GM21367 (cell line): Measurements from ENCODE around the gene DDT.
A peak's percentile ranks its signal among the peaks of the same experiment; 100 is the strongest.
"Not testable (repeated sequence)": the region's sequence is repeated elsewhere in the genome, so short reads cannot be mapped to it uniquely, and the experiment has no call there.

Experiments used
- ATAC-seq: cut with Tn5 transposase; IDR thresholded peaks from one replicate; pipeline ENCODE4 v1.9.1; 2021; ENCODE audit not compliant: unreplicated experiment

DDT gene

DNA sequence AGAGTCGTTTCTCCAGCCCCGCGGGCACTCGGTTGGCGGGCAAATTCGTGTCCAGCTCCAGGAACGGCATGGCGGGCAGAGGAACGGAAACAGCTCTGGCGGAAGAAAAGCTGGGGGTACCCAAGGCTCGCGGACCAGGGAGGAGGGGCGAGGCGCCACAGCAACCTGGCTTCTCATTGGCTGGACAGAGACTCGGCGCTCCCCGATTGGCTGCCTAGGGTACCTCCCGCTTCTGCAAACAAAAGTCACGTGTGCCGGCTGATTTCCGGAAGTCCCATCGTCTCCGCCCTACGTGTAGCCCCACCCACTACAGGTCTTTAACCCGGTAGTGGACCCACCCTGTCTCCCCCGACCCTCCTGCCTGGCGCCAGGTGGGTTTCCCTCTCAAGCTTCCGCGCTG is at the start of gene DDT:
DDT (minus strand) TSS at position 97 of the 400 bp plus-strand sequence; CDS start at position 70, 27 bp downstream.
- peak; percentile 61 for ATAC-seq

DNA sequence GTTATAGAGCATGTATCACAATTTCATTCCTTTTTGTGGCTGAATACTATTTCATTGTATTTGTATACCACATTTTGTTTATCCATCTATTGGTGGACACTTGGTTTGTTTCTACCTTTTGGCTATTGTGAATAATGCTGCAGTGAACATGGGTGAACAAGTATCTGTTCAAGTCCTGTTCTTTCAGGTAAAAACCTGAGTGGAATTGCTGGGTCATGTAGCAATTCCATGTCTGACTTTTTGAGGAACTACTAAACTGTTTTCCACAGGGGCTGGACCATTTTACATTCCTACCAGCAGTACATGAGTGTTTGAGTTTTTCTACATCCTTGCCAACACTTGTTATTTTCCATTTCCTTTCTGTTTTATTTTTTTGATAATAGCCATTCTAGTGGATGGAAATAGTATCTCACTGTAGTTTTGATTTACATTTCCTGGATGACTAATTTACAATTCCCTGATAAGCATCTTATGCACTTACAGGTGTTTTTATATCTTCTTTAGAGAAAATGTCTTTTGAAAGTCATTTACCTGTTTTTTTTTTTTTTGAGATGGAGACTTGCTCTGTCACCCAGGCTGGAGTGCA is 49.1 kb upstream of the DDT start:
- ATAC-seq = no peak

DNA sequence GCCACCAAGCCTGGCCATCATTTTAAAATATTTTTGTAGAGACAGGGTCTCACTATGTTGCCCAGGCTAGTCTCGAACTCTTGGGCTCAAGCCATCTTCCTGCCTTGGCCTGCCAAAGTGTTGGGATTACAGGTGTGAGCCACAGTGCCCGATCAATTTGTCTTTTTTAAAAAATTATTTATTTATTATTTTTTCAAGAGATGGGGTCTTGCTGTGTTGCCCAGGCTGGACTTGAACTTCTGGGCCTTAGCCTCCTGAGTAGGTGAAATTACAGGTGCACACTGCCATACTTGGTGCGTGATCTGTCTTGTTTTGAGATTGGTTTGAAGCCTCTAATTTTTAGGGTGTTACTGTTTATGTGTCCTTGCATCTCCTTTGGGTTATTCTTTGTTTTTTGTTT is 47.1 kb upstream of the DDT start:
- no peak for ATAC-seq

DNA sequence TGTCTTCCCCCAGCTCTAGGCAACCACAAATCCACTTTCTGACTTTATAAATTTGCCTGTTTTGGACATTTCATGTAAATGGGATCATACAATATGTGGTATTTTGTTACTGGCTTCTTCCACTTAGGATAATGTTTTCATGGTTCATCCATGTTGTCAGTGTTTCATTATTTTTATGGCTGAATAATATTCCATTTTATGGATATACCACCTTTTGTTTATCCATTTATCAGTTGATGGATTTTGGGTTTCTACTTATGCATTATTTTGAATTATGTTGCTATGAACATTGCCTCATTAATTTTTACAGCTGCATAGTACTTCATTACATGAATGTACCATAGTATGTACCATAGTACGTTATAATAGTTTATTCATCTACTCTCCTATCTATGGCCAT is 41.9 kb upstream of the DDT start:
- no peak for ATAC-seq

DNA sequence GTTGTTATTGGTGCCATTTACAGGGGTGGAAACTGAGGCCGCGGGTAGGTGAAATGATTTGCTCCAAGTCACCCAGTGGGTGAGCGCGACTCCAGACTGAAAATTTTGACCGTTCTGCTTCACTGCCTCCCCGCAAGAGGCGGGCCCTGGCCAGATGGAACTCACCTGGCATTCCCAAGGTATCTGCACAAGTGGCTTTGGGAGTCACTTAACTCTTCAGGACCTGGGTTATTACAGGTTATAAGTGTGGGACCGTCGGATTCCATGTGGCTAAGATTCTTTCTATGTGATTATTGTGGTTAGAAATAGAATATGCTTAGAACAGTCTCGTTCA is 37.5 kb upstream of the DDT start:
- no peak for ATAC-seq

DNA sequence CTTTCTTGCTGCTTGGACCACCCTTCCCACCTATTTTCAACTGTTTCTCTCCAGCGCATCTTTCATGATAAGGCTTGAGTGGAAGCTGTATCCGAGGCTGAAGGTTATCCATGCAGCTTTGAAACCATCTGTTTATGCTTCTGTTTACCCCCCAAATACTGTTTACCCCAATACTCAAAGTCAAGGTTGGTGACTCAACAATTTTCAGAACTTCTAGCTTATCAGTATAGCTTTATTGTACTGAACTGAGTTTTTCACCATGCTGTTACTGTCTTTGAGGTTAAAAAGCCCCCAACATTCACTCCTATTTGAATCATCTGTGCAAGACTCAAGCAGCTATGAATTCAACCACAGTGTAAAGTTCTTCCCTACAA is 35.8 kb upstream of the DDT start:
- no peak for ATAC-seq

DNA sequence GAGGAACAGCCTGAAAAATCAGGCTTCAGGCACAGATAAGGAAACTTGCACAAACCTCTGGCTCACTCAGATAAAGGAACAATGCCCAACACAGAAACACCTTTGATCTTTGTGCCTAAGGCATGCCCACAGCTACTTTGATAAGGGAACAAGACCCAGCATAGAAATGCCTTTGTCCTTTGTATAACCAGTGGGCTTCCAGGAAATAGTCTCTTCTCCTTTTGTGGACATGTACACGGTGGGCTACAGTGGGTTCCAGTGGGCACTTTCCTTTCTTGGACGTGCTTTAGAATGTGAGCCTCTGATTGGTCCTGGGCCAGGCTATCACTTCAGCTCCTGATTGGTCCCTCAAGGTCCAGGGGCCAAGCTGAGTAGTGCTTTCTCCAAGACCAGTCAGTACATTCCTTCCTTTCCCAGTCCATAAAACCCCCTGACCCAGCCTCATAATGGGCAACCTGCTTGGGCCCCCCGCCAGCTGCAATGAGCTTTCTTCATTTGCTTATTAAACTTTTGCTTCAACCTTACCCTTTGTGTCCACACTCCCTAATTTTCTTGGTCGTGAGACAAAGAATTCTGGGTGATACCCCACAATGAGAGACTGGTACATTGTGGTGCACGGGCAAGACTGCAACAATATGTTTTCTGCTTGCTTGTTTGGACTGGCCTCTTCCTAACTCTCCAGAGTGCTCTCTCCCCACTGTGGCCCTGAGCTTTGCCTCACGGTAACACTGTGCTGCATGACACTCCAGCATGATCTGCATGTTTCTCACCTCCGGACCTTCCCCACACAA is 35.2 kb upstream of the DDT start:
- no peak for ATAC-seq

DNA sequence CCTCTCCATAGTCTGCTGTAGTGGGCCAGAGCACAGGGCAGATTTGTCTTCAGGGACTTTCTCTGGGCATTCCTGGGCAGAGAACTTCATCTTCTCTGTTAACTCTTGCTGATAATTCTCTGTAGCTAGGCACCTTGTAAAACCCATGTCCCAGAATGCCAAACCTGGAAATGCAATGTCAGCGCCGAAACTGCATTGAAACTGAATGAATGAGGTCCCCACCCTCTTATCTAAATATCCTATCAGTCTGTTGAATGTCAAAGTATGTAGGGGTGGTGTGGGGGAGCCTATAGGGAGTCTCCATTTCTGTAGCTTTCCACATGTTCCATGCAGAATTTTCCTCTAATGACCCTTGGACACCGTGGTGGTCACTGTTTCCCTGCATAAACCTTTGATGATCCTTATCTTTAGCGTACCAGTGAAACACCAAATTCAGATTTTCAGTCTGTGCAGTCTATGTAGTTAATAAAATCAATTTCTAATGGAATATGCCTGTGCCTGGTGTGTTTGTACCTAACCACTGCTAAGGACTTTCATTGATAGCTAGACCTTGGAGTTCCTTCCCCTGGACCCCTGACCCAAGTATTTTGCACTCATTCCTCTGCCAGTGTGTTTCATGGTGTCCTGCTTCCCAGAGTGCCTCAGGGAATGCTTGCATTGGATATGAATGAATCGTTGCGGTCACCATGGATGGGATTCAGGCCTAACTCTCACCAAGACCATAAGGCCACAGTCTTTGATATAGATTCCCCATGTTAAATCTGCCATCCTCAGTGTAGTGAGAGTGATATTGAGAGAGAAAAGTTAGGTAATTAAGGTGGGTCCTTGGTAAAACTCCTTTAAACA is 34.4 kb upstream of the DDT start:
- no peak for ATAC-seq

DNA sequence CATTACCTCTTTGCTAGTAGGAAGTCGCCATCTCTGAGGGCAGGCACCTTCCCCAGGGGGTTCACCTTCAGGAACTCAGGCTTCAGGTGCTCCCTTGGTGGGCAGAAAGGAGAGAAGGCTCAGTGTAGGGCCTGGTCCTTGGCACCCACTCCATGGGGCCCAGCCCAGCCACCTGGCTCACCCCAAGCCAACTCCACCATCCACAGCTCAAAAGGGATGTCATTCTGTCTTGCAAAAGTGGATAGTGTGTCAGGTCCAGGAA is 33.7 kb upstream of the DDT start:
- no peak for ATAC-seq

DNA sequence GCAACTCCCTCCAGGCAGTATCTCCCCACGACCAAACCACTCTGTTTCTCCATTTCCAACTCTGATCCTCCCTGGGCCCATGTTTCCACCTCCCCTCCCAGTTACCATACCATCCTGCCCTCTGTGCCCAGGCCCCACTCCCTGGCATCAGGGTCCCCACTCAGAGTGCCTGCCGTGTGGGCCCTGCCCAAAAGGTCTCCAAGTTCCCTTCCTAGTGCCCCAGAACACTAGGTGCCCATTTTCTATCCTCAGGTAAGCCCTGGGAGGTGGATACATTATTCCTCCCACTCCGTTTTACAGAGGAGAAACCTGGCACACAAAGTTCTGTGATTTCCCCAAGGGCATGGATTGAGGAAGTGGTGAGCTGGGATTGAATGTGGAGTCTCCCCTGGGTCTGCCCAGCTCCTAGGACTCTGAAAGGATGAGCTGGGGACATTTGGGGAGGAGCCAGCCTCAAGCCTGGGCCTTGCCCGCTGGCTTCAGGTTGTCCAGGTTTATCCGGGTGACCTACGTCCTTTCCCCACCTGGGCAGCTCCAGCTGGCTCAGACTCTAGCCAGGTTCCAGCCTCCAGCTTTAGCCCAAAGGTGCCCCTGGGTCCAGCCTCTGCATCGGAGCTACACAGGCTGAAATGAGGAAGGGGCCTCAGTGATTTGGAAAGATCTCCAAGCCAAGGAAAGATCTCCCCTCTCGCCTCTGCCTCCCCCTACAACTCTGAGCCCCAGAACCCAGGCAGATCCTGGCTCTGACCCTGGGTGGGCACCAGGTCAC is 33.2 kb upstream of the DDT start:
- no peak for ATAC-seq

DNA sequence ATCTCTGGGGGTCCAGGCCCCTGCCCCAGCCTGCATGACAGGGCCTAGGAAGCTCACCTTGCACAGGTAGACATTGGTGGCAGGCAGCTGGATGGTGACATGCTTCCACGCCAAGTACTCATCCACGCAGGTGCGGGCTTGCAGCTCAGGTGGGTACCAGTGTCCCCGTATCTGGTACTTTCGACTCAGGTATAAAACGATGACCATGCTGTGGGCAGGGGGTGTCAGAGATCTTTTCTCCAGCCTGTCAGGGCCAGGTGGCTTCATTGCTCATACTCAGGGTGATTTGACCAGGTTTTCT is 32.6 kb upstream of the DDT start:
- no peak for ATAC-seq

DNA sequence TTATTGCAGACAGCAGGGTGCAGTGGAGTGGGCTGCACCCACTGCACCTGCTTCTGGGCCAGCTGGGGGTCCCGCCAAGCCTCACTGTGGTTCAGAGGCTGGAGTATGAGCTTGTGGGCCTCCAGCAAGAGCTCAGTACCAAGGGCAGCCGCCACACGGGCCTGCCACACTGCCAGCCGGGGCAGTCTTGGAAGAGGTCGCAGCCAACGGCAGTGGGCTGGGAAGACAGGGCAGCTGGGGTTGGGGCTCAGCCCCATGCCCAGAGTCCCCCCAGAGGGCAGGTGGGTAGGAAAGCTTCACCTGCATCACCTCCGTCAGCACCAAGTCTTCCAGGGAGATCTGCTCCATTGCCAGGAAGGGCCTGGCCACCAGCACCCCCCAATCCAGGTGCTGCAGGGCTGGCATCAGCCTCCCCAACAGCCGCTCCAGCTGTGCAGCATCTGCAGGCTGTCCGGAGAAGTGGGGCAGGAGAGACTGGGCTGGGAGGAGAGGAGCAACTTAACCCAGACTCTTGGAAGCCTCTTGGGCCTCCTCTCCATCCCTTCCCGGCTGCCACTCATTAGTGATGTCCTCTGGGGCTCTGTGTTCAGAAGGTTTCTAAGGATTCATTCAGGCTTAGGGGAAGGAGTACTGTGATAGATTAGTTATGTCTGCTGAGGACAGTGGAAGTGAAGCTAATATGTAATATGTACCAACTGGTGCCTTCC is 32.1 kb upstream of the DDT start:
- ATAC-seq = no peak

DNA sequence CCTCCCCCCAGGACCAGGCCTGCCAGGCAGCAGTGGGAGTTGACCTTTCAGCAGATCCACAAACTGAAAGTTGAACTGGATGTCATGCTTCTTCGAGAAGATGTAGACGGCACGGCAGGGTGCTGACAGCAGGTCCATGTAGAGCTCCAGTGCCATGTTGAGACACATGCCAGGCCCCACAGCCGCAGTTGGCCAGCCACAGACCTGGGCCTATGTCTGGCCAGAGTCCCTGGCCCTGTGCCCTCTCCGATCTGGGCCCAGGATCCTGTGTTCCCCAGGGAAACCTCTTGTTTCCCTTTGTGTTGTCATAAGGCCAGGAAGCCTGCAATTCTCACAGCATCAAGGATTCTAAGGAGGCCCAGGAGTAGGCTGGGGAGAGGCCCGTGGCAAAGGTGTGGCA is 31.0 kb upstream of the DDT start, which contains the start of gene GSTT4:
GSTT4 (minus strand) TSS at position 253 of the 400 bp plus-strand sequence; CDS start at position 156, 97 bp downstream.
- no peak for ATAC-seq

DNA sequence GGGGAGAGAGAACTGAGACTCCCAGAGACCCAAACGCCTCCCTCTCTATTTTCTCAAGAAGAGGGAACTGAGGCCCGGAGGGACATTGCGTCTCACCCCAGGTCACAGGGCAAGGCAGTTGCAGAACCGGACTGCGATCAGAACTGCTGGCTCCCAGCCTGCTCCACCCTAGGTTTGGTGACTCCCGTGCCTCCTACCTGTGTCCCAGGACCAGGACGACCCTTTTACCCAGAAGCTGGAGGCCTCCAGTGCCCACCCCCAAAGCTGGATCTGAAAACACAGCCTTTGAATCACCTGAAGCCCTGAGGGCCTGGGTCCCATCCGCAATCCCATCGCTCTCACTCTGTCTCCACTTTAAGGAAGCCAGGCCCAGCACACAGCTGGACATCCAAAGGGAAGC is 29.6 kb upstream of the DDT start:
- no peak for ATAC-seq

DNA sequence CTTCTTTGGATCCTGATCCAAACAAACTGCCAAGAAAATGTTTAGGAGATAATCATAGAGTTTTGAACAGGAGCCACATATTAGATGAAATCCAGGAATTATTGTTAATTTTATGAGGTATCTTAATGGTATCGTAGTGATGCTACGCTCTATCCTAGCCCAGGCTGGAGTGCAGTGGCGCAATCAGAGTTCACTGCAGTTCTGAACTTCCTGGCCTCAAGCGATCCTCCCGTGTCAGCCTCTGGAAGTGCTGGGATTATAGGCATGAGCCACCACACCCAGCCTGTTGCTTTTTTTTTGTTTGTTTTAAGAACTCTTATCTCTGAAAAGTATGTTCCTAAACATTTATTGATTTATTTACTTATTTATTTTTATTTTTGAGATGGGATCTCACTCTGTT is 28.6 kb upstream of the DDT start:
- ATAC-seq = no peak

DNA sequence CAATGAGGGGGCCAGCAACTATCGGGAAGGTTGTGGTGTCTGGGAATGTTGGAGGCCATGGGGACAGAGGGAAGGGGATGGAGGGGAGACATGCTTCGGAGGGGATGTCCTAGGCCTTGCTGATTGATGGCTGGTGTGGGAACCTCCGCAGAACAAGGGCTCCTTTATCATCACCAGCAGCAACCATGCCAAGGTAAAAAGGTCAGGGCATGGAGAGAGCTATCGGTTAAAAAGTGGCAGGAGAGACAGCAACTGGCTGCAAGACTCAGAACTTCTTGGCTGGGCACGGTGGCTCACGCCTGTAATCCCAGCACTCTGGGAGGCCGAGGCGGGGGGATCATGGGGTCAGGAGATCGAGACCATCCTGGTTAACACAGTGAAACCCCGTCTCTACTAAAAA is 28.0 kb upstream of the DDT start:
- no peak for ATAC-seq

DNA sequence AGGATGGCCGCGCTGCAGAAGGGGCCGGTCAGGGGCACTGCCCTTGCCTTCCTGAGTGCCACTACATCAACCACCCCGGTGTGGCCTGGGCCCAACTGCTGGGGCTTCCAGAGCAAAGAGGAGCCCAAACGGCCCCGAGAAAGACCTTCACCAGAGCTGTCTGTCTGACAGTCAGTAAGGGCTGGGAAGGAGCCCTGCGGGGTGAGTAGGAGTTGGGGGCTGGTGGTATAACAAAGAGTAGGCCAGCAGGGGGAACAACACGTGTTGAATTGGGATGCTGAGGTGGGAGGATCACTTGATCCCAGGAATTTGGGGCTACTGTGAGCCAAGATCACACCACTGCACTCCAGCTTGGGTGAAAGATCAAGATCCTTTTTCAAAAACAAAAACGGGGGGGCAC is 27.1 kb upstream of the DDT start:
- no peak for ATAC-seq

DNA sequence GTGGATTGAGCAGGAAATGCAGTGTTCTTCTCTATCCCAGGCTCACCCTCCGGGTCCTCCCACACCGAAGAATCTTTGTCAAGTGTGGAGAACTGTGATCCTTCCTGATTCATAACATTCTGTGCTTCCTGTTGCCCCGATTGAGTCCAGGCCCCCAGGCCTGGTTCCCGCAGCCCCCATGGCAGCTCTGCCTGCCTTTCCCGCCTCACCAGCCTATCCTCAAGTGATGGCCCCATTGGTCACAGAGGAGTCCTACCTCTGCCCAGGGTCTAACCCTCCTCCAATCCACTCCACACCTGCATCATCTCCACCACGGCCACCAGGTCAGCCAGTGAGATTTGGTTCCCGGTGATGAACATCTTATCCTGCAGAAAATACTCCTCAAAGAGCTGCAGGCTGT is 25.5 kb upstream of the DDT start:
- ATAC-seq = not testable (repeated sequence)

DNA sequence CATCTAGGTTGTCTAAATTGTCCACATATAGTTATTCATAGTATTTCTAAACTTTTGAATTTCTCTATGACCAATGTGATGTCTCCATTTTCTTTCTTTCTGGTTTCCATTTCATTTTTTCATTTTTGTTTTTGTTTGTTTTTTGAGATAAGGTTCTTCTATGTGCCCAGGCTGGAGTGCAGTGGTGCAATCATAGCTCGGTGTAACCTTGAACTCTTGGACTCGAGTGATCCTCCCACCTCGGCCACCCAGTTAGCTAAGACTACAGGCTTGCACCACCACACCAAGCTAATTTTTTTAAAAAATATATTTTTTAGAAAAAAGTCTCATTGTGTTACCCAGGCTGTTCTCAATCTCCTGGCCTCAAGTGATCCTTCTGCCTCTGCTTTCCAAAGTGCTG is 22.9 kb upstream of the DDT start:
- ATAC-seq = no peak

DNA sequence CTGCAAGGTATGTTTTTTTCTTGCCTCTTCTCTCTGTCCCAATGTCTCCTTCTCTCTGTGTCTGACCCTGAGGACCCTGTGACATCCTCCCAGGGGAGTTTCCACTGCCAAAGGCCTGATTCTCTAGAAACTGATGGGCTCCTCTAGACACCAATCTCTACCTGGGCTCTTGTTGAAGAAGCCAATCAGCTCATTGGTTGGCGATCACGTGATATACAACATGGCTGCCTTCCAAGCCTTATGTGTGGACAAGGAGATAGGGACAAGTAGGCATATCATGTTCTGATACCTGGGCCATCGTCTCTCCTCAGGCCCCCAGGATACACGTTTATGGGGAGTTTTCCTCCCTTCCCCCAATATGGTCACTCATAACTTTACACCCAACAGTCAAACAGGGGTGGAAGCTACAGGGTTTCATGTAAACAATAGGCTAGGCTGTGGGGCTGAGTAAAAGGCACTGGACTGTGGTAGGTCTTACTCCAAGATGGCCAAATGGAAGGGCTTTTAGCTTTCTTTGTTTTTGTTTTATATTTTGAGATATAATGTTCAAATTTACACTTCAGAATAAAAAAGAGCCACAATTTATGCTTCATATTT is 19.4 kb upstream of the DDT start:
- not testable (repeated sequence) for ATAC-seq

DNA sequence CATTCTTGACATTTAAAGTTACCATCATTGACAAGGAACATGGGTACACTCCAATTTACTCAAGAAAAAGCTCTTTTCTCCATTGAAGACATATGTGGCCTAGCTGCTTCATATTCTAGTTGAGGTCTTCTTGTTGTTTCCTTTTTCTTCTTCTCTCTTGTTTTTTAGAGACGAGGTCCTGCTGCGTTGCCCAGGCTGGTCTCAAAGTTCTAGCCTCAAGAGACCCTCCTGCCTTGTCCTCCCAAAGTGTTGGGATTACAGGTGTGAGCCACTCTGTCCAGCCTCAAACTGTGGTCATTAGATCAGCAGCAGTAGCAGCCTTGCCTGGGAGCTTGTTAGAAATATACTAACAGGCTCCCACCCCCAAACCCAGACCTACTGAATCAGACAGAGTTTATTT is 18.8 kb upstream of the DDT start:
- not testable (repeated sequence) for ATAC-seq
